Measurements from ENCODE around the gene DNAJC8.
A peak's percentile ranks its signal among the peaks of the same experiment; 100 is the strongest.

The DNAJC8 gene

DNA sequence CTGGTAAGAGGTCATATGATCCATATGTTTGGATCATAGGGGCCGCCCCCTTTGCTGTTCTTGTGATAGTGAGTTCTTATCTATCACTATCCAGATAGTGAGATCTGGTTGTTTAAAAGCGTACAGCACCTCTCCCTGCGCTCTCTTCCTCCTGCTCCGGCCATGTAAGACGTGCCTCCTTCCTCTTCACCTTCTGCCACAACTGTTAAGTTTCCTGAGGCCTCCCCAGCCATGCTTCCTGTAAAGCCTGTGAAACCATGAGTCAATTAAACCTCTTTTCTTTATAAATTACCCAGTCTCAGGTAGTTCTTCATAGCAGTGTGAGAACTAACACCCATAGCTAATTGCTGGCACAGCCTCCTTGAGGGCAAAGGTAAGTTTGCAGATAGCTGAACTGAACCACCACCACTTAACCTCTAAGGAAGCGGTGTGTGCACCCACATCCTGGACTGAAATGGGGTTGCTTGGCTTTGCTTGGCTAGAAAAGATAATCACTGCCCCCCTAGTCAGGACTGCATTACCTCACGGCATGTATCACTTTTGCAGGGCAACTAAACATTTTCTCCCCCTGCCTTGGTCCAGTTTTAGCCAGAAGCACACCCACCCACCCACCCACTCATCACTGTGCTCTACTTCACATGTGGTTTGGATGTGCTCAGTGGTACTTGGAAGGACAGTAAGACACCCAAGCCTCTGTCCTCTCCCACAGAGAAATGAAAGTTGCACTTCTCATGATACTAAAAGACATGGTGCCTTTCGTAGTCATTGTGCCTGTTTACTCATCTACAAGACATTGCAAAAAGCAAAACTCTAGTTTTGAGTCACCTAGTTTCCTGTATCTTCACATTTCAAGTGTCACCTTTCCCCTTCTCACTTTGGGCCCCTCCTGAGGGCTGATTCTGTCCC lies 33.2 kb downstream of the DNAJC8 start:
- DNase-seq, result peak; percentile 55

DNA sequence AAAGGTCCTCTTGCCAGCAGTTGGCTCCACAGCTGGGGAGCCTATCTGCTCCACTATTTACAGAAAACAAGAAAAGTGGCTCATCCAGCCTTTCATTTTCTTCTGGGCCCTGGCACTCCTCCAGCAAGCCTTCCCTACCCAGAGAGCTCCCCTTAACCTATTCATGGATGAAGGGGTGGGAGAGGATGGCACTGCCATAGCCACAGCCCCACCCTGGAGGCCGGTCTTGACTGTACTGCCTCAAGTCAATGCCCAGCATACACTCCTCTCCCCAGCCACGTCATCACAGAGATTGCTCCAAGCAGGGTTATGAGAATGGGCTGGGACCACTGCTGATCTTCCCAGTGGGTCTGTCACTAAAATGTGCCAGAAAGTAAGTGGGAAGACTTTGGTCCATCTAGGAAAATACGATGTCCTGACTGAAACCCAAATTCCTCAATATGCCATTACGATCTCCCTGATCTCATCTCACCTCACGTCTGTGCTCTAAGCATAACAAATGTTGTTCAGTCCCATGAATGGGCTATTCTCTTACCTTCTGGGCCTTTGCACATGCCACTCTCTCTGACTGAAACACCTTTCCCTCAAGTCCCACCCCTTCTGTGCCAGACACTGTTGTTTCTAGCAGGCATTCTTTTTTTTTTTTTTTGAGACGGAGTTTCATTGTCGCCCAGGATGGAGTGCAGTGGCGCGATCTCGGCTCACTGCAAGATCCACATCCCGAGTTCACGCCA lies 35.0 kb downstream of the DNAJC8 start:
- no peak for DNase-seq

DNA sequence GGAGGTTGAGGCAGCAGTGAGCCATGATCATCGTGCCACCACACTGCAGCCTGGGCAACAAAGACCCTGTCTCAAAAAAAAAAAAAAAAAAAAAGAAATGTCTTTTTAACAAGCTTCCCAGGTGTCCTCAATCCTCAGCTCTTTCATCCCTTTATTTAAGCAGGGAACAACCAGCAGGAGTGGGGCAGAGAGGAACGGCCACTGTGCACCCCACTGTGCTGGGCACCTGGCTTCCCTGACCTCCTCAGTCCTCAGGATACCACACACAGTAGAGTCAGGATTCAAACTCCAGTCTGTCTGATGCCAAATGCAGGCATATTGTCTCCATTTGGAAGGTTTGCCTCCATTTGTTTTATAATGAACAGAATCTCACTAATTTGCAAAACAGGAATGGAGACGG lies 36.5 kb downstream of the DNAJC8 start:
- no peak for DNase-seq

DNA sequence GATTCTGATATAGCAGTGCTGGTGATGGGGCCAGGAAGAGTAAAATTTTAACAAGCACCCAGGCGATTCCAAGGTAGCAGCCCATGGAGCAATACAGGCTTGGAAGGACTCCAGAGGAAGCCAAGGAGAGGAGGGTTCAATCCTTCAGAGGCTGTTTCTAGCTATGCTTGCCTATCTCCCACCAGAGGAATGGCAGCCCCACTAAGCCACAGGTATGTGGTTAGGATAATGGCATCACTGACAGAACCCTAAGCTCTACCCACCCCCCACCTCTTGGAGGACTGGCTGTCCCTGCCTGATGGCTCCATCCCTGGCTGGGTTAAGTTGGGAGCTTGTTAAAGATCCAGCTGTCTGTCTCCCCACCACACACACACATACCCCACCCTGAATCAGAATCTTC lies 37.0 kb downstream of the DNAJC8 start:
- no peak for DNase-seq

DNA sequence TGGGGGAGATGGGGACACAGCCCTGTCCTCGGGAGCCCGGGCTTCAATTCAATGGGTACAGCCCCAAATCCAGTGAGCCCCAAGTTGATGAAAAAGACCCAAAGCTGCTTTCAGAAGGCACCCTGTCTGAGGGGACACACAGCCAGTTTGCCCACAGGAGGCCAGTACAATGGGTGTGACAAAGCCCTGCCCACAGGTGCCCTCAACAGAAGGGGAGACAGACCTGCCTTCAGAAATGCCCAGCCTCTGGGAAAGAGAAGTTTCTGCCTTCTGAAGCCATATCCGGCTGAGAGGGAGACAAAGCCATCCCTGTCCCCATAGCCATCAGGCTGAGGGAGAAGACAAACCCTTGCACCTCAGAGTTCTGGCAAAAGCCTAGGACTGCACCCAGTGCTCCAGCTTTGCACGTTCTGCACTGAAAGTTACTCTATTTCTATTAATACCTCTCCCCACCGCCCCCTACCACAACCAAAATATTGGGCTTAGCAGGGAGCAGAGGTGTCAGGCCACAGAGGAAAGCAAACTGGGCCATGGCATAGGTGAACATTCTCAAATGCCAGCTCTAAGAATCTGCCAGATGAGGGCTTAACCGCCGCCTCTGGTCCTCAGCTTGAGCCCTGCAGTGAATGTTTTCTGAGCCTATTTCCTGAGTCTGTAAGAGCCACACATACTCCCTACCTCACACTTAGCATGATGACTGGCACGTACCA lies 38.3 kb downstream of the DNAJC8 start:
- DNase-seq, result no peak

DNA sequence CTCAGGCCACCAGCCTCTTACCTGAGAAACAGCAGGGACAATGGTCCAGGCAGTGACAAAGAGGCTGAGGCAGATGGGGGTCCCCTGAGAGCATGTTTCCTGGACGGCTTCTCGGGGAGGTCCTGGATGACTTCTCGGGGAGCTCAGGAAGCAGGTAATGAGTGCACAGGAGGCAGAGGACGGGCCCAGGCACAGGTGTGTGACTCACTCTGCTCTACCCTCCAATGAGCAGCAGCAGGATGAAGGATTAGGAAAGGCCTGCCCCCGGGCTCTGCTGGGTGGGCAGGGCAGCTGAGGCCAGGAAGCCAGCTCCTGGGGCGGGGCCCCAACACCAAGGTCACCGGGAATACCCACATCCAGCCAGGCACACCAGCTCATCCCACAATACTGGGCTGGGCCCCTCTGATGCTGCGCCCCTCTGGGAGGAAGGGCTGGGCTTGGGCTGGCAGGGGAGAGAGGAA lies 39.1 kb downstream of the DNAJC8 start:
- no peak for DNase-seq

DNA sequence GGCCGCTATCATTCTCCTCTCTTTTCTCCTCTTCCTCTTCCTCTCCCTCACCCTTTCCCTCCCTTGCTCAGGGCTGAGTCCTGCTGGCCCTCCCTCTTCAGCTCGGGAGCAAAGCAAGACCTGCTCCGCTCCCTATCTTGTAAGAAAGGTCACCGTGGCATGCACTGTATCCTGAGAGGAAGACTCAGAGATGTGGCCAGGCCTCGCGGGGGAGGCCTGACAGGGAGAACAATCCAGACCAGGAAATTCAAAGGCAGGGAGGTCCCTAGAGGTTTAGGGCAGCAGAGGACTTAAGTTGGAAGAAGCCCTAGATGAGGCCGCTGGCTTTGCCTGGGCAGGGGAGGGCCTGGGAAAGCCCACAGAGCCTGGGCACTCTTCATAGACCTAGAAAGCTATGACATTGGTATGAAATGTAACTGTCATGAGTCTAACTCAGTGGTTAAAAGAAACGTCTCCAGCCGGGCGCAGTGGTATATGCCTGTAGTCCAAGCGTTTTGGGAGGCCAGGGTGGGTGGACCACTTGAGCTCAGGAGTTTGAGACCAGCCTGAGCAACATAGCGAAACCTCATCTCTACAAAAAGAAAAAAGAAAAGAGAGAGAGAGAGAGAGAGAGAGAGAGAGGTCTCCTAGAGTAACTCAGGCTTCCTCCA lies 41.7 kb downstream of the DNAJC8 start:
- no peak for DNase-seq

DNA sequence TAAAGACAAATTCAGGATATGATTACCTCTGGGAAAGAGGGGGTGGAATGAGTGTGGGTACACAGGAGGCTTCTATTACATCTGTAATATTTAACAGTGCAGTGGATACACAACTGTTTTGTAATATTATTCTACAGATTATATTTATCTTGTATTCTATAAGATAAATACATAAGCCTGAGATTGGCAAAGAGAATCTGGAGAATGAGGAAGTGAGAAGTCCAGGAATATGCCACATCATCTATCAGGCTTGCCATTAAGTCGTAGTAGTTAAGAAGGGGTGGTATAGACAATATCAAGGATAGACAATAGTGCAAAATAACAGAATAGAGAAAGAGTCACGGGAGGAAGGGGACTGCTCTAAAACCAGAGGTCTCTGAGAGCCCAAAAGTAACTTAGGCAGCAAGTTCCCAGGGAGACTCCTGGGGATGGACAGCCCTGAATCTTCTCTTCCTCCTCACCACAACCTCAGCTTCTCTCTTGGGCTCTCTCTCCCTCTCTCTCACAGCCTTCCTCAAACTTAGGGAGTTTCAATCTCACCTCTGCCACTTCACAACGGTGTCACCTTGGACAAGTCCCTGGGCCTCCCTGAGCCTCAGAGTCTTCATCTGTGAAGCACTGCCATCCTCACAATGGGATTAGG lies 42.4 kb downstream of the DNAJC8 start:
- DNase-seq, result no peak

DNA sequence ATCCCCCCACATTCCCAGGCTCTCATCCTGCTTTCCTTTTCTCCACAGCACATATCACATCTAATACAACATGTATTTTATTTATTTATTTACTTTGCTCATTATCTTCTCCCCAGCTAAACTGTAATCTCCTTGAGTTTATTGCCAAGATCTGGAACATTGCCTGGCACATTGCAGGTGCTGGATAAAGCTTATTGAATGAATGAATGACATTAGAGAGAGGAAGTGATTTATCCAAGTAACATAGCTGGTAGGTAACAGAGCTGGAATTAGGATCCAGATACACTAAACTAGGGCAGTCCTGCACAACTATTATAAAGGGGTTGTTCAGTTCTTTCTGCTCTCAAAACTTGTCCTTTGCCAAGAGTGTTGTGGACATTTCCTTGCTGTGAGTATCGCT lies 47.8 kb downstream of the DNAJC8 start:
- no peak for DNase-seq

DNA sequence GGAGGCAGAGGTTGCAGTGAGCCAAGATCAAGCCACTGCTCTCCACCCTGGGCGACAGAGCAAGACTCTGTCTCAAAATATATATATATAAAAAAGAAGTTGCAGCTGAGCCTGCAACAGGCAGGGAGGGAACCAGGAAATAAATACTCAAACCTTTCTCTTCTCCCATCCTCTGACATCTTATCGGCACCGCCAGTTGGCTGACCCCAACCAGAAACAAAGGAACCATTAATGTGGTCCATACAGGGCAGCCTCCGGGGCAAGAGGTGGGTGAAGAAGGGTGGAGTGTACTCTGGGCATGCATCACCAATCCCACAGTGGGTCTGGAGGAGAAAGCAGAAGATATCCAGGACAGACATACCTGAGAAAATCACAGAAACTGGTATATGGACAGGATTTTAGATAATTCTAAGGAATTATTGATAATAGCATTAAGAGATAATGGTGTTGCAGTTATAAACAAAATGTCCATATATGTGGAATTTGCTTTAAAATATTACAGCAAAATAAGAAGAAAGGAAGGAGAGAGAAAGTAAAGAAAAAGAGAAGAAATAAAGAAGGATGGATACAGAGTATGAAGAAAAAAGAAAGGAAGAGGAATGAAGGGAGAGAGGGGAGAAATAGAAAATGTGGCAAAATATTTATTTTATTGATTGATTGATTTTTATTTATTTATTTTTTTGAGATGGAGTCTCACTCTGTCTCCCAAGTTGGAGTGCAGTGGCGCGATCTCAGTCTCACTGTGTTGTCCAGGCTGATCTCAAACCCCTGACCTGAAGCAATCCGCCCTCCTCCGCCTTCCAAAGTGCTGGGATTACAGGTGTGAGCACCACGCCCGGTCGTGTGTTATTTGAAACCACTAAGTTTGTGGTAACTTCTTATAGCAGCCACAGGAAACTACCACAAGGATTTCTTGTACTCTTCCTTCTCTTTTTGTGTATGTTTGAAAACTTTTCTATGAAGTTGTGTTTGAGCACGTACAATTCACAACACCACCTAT lies 52.2 kb downstream of the DNAJC8 start:
- no peak for DNase-seq

DNA sequence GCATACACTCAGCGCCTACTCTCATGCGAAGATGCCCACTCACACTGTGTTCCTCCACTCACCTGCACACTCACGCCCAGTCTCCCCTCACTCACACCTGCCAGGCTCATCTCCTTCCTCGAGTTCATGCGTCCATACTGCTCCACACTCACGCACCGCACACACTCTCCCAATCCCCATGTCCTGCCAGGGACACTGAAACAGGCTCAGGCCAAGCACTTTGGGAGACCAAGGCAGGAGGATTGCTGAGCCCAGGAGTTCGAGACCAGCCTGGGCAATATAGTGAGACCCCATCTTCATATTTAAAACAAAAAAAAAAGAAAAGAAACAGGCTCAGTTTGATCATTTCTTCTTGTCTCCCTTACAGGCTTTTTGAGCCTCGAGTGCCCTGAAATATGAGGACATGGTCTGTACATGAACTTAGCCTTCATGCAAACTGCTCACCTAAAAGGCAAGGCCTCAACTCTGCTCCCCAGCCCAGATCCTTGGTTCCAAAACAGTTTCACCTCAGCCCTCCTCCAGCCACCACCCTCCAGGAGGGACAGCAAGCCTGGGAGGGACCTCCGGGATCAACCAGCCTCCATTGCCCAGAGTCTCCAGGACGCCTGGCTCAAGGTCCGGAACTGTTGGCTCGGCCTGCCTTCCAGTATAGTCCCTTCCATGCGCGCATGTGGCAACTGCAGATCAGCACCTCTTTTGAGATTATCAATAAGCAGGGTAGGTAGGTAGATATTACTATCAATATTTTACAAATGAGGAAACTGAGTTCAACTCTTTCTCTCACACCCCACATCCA lies 53.9 kb downstream of the DNAJC8 start:
- DNase-seq, result no peak

DNA sequence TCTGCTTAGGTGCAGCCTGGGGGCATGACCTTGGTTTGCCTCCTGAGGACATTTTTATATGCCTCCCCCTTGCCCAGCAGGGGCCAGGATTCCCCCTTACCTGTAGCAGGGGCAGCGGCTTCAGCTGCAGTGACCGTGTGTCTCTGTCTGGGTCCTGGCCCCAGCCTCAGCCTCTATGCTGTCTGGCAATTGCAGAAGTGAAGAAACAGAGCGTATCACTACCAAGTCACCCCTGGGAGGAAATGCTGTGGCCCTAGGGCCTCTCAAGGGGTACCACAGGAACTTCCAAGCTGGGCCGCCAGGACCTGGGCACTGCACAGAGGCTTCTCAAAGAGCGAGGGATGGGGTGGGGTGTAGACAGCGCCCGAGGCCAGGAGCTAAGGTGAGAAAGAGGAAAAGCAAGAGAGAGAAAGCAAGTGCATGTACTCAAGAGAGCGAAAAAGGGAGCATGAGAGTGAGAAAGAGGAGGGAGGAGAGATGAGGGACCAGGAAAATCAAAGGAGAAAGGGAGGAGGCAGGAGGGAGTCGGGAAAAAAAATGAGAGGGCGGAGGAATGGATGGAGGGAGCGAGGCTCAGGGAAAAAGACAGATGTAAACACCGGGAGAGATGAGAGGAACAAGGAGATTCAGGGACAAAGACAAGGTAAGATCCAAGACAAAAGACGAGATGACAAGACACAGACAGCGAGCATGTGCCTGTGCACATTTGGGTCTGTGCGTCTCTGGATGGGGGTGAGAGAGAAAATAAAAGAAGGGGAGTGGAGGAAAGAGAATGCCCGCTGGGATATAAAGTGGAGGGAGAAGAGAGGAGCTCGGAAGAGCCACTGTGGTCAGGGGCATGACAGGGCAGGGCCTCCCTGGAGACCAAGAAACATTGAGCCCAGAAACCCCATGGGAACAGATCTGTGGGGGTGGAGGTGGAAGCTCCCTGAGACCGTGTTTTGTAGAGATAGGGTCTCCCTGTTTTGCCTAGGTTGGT lies 56.0 kb downstream of the DNAJC8 start, which contains the start of gene PTAFR:
PTAFR (minus strand) TSS at position 199 of the 979 bp plus-strand sequence. CDS start 25,669 bp downstream, outside the sequence.
- DNase-seq, result no peak

DNA sequence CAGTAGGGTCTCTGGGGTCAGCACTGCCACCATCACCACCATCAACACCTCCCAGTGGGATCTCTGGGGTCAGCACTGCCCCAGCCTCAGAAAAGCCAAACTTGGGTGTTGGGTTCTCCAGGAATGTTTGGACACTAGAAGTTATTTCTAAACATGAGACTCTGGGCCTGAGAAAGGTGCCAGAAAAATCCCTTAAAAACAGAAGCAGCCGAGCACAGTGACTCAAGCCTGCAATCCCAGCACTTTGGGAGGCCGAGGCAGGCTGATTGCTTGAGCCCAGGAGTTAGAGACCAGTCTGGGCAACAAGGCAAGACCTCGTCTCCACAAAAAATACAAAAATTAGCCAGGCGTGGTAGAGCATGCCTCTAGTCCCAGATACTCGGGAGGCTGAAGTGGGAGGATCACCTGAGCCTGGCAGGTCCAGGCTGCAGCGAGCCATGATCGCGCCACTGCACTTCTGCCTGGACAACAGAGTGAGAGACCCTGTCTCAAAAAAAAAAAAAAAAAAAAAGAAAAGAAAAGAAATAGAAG lies 56.8 kb downstream of the DNAJC8 start:
- DNase-seq, result no peak

DNA sequence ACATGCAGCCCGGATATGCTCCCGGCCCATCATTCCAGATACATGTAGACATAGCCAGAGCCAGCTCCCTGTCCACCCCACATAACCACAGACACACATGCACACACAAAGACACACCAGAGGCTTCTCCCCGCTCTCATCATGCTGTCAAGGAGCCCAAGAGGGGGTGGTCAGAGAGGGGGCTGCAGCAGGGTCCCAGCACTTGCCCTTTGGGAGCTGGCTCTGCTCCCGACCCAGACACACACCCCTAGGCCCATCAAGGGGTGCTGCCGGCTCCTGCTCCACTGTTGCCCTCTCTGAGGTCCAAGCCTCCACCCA lies 58.9 kb downstream of the DNAJC8 start:
- no peak for DNase-seq

DNA sequence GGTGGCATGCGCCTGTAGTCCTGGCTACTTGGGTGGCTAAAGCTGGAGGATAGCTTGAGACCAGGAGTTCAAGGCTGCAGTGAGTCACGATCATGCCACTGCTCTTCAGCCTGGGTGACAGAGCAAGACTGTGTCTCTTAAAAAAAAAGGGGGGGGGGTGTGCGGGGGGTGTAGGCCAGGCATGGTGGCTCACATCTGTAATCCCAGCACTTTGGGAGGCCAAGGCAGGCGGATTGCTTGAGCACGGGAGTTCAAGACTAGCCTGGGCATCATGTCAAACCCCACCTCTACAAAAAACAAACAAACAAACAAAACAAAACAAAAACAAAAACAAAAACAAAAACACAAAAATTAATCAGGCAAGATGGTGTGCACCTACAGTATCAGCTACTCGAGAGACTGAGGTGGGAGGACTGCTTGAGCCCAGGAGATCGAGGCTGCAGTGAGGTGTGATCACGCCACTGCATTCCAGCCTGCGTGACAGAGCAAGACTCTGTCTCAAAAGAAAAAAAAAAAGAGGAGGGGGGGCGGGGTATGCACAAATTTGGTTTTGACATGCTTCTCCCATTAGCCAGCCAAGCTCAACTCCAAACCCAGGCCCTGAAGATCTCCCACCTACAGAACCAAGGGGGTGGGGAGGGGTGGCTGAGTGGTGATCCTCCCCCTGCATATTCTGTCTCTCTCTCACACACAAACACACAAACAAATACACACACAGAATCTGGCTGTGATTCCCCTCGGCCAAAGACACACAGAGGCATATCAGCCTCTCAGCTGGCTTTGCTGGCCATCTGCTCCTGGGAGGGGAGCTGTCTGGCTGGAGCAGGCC lies 59.5 kb downstream of the DNAJC8 start:
- no peak for DNase-seq

DNA sequence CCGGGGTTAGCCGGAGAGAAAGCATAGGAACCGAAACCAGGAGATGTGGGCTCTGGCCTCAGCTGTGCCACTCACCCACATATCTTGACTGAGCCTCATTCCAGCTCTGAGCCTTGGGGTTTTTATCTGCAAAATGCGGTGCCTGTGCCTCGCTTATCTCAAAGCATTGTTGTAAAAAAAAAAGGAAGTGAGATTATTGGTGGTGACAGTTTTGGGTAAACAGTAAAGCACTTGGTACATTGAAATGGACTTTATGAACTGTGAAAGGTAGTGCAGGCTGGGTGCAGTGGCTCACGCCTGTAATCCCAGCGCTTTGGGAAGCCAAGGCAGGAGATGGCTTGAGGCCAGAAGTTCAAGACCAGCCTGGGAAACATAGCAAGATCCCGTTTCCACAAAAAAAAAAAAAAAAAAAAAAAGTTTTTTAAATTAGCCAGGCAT lies 60.1 kb downstream of the DNAJC8 start:
- DNase-seq, result peak; percentile 33

DNA sequence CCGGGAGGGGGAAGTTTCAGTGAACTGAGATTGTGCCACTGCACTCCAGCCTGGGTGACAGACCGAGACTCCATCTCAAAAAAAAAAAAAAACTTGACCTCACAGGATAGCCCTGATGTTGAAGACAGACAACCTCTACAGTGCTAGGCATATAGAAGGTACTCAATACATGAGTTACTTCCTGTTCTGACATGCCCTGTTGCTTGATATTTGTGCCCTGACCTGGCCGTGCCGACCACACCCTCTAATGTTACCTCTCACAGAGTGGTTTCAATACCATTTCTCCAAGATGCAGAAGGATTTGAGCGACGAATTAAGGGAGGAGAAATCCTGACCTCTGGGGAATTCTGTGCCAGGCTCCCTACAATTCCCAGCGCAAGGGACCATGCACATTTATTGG lies 61.6 kb downstream of the DNAJC8 start:
- DNase-seq, result no peak
